Keratinocyte (primary cell): ENCODE data around the gene GABRB2.

Experiments used
- CTCF ChIP-seq, 3 experiments: IDR thresholded peaks in 1 of 3; conservative IDR thresholded peaks in 1 of 3; optimal IDR thresholded peaks in 1 of 3; 2 replicates in 2 of 3; 3 replicates in 1 of 3; pipeline versions ENCODE3 to v1.5.1; 2011; ENCODE audit warnings: low read length in 3 of 3, mild to moderate bottlenecking in 3 of 3, moderate library complexity in 2 of 3, control low read depth in 1 of 3, inconsistent platforms in 1 of 3; ENCODE audit not compliant: insufficient read depth in 2 of 3; ENCODE audit errors: extremely low read depth in 1 of 3
- EZH2 ChIP-seq: IDR thresholded peaks from one replicate; pipeline ENCODE4 v1.6.1; 2012; ENCODE audit warnings: inconsistent platforms, mild to moderate bottlenecking, low read length, moderate library complexity

- TF ChIP-seq CTCF (optimal IDR thresholded peaks at IDR 0.05 in 1 of 3, IDR thresholded peaks at IDR 0.05 in 1 of 3, conservative IDR thresholded peaks at IDR 0.05 in 1 of 3; ENCODE audit: extremely low read depth in 1 of 3, insufficient read depth in 2 of 3, low read length in 3 of 3) = no peak
- no peak for TF ChIP-seq EZH2
Measured at GRCh38 chr5:161483721-161484120, 62.8 kb downstream of the GABRB2 start.
